ENCODE measurements around the gene ADAM19.

DNA sequence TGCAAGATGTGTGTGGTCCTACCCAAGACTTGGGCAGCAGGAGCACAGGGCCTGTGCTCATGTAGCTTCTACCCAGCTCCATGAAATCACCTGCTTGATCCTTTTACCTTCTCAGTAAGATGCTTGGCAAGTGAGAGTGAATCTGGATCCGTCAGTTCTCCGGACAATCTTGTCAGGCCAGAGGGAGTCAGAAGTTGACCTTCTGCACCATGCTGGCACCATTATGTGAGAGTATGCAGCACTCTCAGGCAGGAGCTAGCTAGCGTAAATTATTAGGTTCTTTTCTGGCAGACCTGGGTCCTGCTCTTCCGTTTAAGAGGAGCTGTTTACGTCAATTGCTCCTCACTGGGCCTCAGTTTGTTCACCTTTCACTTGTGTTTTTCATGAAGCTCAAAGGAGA lies 37.0 kb upstream of the ADAM19 start:
- TF ChIP-seq, protein P1, sequence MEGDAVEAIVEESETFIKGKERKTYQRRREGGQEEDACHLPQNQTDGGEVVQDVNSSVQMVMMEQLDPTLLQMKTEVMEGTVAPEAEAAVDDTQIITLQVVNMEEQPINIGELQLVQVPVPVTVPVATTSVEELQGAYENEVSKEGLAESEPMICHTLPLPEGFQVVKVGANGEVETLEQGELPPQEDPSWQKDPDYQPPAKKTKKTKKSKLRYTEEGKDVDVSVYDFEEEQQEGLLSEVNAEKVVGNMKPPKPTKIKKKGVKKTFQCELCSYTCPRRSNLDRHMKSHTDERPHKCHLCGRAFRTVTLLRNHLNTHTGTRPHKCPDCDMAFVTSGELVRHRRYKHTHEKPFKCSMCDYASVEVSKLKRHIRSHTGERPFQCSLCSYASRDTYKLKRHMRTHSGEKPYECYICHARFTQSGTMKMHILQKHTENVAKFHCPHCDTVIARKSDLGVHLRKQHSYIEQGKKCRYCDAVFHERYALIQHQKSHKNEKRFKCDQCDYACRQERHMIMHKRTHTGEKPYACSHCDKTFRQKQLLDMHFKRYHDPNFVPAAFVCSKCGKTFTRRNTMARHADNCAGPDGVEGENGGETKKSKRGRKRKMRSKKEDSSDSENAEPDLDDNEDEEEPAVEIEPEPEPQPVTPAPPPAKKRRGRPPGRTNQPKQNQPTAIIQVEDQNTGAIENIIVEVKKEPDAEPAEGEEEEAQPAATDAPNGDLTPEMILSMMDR (IDR thresholded peaks at IDR 0.05) = no peak
- TF ChIP-seq POLR2AphosphoS5 (IDR thresholded peaks at IDR 0.05; ENCODE audit: insufficient read depth in 1 of 2, low read depth in 1 of 2) (no peak), POLR2A (IDR thresholded peaks at IDR 0.05) (no peak)
